Upper lobe of left lung (tissue), 4 donors: ENCODE measurements around the gene SLC4A8.

Source experiments
- POLR2A ChIP-seq, 4 donors: fragments of 450-650 bp; IDR thresholded peaks; one replicate each; pipeline ENCODE4 v1.5.1; 2016 to 2017; ENCODE audit warnings: antibody characterized with exemption in 4 of 4, mild to moderate bottlenecking in 2 of 4
- TF ChIP-seq, protein P1 (sequence below), 6 experiments: fragments of 450-650 bp in 4 of 6; fragments of 200-600 bp in 2 of 6; sonication (generic) in 2 of 6; IDR thresholded peaks; one replicate each; pipeline ENCODE4 v1.5.1; 2016 to 2019; ENCODE audit warnings: antibody characterized with exemption in 6 of 6

DNA sequence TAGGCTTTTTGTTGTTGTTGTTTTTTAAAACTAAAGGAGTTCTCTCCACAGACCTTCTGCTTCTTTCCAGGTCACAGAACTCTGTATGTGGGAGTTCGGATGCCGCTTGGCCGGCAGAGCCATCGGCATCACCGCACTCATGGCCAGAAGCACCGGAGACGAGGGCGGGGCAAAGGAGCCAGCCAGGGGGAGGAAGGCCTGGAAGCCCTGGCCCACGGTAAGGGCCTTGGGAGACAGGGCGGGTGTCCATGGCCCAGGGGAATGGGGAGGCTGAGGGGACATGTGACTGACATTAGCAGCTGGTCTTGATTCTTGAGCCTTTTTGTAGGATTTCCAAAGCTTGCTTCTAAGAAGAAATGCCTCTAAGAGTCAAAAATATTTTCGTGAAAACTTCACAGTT, 26.2 kb downstream of the SLC4A8 start:
- TF ChIP-seq, protein P1, sequence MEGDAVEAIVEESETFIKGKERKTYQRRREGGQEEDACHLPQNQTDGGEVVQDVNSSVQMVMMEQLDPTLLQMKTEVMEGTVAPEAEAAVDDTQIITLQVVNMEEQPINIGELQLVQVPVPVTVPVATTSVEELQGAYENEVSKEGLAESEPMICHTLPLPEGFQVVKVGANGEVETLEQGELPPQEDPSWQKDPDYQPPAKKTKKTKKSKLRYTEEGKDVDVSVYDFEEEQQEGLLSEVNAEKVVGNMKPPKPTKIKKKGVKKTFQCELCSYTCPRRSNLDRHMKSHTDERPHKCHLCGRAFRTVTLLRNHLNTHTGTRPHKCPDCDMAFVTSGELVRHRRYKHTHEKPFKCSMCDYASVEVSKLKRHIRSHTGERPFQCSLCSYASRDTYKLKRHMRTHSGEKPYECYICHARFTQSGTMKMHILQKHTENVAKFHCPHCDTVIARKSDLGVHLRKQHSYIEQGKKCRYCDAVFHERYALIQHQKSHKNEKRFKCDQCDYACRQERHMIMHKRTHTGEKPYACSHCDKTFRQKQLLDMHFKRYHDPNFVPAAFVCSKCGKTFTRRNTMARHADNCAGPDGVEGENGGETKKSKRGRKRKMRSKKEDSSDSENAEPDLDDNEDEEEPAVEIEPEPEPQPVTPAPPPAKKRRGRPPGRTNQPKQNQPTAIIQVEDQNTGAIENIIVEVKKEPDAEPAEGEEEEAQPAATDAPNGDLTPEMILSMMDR (IDR thresholded peaks at IDR 0.05): no peak
- TF ChIP-seq POLR2A (IDR thresholded peaks at IDR 0.05): no peak
